Medulla oblongata (tissue), 1 donor: ENCODE measurements around the gene POLN.
"Not testable (repeated sequence)": the region's sequence is repeated elsewhere in the genome, so short reads cannot be mapped to it uniquely, and the experiment has no call there.

Source experiments
- DNase-seq: peaks from one replicate; pipeline ENCODE4 v3.0.0-alpha.2; 2015; ENCODE audit errors: extremely low spot score

The POLN gene

DNA sequence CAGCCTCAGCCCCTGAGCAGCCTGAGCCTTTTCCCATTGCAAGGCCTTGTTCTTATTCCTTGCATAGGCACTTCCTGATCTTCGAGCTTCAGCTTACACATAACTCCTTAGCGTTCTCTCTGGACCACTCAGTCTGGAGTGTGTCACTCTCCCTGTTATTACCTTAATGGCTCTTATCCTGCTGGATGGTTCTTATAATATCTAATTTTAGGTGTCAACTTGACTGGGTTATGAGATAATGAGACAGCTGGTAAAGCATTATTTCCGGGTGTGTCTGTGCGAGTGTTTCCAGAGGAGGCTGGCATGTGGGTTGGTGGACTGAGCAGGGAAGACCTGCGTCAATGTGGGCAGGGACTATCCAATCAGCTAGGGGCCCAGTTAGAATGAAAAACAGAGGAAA lies 75.7 kb downstream of the POLN start:
- no peak for DNase-seq

DNA sequence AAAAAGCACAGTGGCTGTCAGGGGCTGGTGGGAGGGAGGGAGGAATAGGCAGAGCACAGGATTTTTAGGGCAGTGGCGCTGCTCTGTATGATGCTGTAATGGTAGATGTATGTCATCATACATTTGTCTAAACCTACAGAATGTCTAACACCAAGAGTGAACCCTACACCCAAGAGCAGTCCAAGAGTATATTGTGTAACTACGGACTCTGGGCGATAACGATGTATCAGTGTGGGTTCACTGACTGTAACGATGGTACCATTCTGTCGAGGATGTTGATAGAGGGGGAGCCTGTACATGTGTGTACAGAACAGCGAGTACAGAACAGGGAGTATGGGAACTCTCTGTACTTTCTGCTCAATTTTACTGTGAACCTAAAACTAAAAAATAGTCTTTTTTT lies 76.5 kb downstream of the POLN start:
- no peak for DNase-seq

DNA sequence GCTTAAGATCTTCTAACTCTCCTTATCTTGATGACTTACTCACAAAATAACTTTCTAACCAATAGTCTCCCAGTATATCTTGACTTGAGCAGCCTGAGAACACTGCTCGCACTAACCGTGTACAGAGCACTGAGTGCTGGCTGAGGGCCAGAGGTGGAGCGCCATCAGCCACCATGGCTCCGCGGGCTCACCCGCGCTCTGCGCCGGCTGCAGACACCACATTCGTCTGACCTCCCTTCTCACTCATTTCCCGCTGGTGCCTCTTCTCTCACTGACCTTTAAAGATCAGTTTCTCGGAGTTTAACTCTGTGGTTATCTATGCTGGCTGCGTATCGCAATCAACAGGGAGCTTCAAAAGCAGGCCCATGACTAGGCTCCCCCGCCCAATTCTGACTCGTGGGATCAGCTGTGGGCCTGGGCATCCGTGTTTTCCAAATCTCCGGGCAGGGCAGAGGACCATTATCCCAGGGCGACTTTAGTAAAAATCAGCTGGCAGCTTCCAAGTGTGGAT lies 78.6 kb downstream of the POLN start:
- DNase-seq: no peak

DNA sequence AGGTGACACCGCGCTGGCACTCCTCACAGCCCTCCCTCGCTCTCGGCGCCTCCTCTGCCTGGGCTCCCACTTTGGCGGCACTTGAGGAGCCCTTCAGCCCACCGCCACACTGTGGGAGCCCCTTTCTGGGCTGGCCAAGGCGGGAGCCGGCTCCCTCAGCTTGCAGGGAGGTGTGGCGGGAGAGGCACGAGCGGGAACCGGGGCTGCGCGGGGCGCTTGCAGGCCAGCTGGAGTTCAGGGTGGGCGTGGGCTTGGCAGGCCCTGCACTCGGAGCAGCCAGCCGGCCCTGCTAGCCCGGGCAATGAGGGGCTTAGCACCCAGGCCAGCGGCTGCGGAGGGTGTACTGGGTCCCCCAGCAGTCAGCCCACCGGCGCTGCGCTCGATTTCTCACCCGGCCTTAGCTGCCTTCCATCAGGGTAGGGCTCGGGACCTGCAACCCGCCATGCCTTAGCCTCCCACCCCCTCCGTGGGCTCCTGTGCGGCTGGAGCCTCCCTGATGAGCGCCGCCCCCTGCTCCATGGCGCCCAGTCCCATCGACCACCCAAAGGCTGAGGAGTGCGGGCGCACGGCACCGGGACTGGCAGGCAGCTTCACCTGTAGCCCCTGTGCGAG lies 80.7 kb downstream of the POLN start:
- not testable (repeated sequence) for DNase-seq

DNA sequence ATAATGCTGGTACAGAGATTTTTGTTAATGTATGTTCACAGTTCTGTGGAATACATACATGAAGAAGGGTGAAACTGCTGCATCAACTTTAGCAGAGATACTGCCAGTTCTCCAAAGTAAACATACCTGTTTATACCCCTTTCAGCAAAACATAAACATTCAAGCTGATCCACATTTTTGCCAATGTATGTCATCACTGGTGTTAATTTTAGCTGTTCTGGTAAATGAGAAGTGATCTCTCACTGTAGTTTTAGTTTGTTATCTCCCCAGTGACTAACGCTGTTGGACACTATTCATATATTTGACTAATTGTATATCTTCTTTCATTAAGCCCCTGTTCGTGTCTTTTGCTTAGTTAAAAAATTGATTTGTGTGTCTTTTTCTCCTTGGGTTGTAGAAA lies 82.0 kb downstream of the POLN start:
- DNase-seq: no peak

DNA sequence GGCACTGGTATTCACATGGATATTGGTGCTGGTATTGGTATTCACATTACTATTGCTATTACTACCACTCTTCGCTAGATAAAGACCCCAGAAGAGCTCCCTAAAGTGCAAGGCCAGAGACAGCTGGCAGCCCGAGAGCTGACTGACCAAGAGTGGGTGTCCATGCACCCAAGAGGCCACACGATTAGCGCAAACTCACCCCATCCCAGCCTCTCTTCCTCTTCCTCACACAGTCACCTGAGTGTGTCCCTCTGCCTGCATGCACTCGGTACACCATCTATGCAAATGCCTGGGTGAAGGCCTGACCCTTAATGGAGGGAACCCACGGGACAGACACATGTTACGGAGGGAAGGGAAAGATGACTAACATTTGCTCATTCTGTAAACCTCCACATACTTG lies 86.7 kb downstream of the POLN start:
- DNase-seq: no peak

DNA sequence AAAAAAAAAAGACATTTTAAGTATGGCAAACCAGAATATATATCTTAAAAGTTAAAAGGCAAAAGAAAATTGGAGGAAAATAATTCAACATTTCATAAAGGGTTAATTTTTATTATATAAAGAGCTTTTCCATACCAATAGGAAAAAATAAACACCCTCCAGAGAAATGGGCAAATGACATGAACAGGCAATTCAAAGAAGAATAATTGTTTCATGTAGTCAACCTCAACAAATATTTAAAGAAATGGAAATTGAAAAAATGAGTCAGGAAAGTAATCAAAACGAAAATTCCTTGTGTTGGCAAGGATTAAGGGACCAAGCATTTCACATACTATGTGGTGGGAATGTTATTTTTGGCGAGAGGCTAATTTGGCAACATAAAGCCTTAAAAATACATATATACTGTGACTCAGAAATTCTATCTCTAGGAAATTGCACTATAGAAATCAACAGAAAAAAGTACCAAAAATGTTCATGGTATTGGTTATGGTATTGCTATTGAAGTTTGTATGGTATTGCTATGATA lies 87.6 kb downstream of the POLN start:
- DNase-seq: no peak

DNA sequence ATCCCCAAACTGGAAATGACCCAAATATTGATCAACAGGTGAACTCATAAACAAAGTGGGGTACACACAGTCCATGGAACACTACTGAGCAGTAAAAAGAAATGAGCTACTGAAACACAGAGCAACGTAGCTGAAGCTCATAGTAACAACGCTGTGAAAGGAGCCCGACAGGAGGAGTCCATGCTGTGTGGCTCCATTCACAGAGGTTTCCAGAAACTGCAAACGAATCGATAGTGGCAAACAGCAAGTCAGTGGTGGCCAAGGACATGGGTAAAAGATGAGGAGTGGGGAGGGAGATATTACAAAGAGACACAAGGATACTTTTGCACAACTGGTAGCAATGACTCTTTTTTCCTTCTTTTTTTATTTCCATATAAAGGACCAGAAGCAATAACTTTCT lies 90.4 kb downstream of the POLN start:
- no peak for DNase-seq

DNA sequence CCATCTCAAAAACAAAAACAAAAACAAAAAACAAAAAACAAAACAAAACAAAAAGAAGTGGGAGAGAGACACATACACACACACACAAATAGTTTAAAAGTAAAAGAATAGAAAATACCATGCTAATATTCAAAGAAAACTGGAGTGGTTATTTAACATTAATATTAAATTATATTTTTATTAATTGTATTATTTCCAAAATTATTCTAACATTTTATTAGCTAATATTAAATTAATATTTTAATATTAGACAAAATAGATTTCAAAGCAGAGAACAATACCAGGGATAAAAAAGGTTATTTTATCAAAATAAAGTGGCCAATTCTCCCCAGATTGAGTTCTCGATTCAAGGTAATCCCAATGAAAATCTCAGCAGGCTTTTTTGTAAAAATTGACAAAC lies 91.8 kb downstream of the POLN start:
- no peak for DNase-seq

DNA sequence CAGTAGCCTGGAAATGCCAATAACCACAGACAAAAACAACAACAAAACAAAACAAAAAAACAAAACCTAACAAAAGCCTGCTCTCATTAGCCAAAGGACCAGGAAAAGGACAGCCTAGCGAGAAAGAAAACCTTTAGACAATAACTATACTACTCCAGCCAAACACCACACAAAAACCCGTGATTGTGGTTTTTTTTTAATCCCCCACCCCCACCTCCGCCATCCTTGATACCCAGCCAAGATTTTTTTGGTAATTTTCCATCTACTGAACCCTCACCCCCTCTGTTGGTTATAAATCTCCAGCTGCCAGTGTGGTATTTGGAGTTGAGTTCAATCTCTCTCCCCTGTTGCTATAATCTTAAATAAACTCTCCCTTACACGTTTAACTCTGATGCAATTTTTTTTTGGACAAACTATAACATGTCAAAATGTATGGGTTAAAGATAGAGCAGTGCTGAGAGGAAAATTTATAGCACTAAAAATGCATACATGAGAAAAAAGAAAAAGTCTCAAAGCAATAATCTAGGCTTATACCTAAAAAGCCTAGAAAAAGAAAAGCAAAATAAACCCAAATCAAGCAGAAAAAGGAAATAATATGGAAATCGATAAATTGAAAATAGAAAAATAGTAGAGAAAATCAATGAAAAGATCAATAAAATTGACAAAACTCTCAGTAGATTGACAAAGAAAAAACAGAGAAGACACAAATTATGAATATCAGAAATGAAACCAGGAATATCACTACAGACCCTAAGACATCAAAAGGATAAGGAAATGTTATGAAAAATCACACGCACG lies 99.1 kb downstream of the POLN start:
- no peak for DNase-seq

DNA sequence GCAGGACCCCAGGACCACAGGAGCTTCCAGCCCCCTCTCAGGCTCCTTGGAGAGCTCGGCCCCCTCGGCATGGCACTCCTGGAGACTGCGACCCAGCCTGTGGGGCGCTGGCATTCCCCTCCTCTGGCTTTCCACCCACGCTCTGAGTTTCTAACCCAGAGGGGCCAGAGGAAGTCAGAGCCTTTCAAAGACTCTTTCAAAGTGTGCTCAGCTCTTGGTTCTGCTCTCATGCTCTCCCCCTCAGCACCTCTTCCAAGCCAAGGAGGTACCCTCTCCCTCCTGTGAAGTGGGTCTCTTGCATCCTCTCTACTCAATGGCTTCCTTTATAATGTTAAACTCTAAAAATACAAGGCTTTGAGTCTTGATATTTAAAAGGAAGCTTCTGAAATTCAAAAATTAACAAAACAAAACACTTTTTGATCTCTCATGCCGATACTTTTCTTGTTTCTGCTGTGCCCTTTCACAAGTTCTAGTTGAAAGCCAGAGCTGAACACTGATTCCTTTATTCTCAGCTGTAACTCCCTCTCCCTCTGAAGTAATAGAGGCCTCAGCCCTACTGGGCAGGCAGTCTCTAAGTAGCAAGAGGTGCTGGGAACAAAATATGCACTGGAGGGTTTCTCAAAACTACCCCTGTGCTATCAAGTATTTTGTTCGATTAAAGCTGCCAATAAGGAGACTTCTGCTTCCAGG lies 100.0 kb downstream of the POLN start:
- DNase-seq: peak; percentile 89

DNA sequence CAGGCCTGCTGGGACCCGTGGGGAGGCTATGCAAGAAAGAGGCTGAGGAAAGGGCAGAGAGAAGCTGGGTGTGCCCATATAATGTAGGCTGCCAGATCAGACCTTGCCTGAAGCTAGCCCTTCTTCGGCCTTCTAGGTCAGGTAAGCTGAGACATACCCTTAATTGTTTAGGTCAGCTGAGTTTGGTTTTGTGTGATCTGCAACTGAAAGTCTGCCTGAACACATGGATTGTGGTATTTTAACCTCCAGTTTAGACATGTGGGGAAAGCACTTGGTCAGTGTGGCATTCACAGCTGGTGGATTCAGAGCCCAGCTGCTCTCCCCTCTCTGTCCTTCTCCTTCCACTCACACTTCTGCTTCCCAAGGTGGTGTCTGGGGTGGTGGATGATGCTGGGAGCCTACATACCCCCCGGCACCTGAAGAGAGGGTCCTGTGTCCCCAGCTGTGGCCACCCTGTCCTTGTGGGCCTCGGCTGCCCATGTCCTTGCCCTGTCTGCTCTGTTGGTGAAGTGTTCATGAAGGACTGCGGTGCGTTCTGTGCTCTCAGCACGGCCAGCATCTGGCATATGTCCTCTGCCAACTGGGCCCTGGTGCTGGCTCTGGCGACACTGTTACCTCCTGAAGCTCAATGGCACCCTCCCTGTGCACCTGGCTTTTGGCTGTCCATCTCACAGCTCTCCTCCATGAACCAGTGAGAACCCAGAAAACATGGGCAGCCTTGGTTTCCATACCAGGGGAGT lies 100.7 kb downstream of the POLN start:
- peak; percentile 22 for DNase-seq

DNA sequence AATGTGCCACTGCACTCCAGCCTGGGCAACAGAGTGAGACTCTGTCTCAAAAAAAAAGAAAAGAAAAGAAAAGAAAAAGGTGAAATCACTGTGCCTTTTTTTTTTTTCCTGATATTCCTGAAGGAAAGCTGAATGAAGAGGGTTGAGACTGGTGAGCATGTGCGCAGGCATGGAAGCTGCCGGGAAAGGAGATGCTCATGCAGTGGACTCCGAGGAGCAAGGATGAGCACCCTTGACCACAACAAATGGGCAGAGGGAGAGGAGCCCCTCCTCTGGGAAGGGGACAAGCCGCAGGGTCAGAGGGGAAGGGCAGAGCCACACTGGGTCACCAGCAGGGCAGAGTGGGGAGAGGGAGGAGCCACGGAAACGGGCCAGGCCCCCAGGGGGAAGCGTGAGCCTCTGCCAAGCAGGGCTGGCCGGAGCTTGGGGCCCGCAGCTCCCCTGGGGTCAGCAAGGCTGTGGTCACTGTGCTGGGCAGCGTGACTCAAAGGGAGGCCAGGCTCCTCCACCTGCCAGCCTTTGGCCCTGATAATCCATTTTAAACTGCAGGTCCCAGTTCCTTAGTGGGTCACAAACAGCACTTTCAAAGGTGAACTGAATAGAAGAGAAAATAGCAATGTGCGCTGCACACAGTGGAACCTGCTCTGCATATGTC lies 102.9 kb downstream of the POLN start:
- DNase-seq: no peak

DNA sequence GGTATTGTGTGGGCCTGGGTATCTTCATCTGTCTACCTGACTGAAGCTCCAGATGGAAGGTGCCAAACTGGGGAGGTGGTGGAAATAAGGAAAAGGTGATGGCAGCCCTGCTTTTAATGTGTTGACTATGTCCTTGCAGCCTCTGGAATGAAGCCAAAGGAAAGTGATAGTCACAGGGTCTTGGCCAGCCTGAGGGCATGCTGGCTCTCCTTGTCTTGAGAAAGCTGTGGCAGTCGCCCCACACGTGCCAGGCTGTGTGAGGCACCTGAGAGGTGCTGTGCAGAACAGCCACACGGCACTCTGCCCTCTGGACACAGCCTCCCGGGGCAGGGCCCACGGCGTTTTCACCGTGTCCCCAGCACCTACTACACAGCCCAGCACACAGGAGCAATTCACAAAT lies 105.2 kb downstream of the POLN start:
- DNase-seq: no peak

DNA sequence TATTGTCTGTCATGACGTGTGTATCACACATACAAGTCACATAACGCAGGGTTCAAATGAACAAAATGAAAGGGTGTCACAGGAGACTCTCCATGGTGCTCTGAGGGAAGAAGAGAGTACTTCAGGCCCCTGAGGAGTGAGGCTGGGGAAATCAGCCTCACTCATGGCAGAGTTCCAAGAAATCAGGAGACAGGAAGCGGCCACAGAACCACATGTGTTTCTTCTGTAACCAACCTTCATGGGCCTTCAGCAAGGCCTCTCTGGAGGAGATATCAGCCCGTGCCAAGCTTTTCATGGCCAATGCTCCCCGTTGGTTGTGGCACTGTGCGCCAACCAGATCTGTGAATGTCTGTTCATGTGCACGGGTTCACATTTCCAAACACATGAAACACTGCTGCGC lies 106.8 kb downstream of the POLN start:
- peak; percentile 33 for DNase-seq

DNA sequence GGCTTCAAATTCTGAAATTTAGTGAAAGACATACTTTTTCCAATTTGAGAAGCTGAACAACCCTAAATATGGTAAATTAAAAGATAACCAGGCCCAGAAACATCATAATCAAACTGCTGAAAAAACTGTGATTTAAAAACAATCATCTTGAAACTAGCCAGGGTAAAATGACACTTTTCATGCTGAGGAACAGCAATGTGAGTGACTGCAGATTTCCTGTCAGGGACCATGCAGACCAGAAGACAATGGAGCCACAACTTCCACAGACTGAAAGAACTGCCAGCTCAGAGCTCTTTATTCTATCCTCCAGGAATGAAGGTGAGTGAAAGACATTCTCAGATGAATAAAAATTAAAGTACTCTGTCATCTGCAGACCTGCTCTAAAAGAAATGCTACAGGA lies 109.5 kb downstream of the POLN start:
- no peak for DNase-seq

DNA sequence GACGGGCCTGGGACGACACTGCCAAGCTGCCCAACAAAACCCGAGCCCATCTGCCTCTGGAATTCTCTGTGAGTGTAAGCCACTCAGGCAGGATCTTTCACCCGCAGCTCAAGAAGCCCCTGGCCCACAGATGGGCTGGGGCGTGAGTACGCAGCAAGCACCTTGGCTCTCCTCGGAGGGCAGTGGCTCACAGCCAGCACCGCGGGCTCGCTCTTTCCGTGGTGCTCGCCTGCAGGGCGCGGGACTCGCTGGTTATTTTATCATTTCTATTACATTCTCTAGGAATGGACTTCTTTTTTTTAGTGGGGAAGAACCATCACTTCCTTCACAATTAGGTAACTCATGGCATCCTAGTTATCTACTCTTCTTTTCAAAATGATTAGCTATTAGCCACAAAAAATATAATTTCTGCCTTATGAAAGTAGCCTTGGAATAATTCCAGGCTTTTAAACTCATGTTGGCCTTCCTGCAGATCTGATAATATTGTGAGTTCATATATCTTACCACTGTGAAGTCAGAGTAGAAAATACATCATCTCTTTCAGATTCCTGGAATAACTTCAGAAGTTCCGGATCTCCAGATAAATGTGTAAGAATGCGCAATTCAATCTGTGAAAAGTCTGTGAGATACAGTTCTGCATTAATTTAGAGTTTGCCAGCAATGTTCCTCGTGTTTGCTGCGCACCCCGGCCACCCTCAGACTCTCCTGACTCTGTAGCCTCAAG lies 114.2 kb downstream of the POLN start:
- no peak for DNase-seq

DNA sequence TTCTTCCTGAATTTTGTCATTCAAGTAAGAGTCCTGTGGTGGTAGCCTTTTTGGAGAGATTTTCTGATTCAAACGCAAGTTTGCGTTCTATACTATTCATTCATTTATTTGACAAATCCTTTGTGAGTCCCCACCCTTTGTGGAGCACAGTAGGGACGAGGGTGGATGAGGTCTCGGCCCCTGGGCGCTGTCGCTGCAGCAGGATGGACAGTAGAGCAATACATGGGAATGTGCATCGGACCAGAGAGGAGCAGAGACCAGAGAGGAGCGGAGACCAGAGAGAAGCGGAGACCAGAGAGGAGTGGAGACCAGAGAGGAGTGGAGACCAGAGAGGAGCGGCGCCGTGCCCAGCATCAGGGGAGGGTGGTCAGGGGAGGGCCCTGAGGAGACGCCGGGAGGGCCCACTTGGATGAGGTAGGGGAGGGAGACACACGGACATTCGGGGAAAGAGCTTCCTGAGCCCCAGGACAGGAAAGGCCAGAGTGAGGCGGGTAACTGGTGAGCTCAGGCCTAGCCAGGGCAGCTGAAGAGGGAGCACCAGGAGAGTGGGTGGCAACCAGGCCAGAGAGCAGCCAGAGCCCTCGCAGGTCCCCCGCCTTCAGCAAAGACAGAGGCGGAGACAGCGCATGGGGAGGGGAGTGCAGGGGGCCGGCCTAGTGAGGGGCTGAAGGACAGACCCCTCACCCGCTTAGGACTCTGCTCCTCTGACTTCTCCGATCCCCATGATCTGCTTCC lies 115.4 kb downstream of the POLN start:
- no peak for DNase-seq

DNA sequence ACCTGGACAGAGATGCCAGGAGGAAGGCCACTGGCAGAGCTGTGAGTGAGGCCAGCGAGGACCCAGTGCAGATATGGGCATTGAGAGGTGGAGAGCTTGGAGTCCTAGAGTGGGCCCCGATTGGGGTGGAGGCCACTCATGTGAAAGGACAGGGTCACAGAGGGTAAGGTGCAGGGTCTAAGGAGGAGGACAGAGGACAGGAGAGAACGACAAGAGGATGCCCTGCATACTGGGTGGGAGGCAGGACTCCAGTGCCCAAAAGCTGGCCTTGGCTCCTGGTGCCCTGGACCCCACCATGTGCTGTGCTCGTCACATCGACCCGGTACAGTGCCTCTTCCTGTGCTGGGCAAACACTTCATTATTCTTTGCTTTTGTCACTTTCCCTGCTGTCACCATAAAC lies 116.1 kb downstream of the POLN start:
- DNase-seq: no peak

DNA sequence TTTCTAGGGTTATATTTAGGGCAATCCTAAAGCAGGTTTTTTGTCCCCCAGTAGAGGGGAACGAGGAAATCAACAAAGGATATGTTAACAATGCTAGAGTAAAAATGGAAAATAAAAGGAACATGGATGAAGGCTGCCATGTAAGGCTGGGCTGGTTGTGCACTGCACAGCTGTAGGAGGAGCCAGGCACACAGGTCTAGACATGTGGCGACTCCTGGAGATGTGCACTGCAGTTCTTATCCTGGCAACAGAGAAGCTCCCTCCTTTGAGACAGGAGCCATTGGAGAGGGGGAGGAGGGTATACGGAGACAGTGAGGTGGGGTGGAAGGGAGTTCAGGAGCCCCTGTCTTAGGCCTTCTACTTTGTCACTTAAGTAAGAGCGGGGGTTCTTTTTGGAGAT lies 116.9 kb downstream of the POLN start:
- DNase-seq: no peak
